GM12875 (cell line): ENCODE data around the gene ZNF407.

Experiments used
- H3K4me3 ChIP-seq: one replicate; pipeline ENCODE4 v1.5.1; 2011; ENCODE audit warnings: low read depth, low read length, control low read depth
- TF ChIP-seq, protein P1 (sequence below): IDR thresholded peaks from 2 replicates; pipeline ENCODE4 v1.5.1; 2011; ENCODE audit warnings: low read depth, mild to moderate bottlenecking, control low read depth, inconsistent platforms, low read length, moderate library complexity, borderline replicate concordance; ENCODE audit not compliant: insufficient read depth

Gene ZNF407

DNA sequence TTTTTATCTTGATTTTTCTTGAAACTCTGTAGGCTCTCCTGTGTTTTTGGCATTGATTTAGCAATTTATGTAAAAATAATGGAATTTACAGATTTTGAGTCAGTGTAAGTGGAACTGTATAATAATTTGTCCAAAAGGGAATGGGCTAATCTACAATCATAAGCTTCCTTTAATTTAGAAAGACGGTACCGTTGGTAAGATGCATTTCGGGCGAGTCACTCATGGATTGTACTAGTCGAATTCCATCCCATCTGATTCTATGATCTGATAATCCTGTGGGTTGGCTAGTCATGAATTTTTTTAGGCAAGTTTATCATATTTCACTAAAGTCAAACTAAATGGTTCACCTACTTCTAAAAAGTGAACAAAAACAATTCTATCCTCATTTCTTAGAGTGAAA is 133.4 kb downstream of the ZNF407 start:
- H3K4me3 ChIP-seq = no peak overlapping the region
- TF ChIP-seq, protein P1, sequence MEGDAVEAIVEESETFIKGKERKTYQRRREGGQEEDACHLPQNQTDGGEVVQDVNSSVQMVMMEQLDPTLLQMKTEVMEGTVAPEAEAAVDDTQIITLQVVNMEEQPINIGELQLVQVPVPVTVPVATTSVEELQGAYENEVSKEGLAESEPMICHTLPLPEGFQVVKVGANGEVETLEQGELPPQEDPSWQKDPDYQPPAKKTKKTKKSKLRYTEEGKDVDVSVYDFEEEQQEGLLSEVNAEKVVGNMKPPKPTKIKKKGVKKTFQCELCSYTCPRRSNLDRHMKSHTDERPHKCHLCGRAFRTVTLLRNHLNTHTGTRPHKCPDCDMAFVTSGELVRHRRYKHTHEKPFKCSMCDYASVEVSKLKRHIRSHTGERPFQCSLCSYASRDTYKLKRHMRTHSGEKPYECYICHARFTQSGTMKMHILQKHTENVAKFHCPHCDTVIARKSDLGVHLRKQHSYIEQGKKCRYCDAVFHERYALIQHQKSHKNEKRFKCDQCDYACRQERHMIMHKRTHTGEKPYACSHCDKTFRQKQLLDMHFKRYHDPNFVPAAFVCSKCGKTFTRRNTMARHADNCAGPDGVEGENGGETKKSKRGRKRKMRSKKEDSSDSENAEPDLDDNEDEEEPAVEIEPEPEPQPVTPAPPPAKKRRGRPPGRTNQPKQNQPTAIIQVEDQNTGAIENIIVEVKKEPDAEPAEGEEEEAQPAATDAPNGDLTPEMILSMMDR = no peak

DNA sequence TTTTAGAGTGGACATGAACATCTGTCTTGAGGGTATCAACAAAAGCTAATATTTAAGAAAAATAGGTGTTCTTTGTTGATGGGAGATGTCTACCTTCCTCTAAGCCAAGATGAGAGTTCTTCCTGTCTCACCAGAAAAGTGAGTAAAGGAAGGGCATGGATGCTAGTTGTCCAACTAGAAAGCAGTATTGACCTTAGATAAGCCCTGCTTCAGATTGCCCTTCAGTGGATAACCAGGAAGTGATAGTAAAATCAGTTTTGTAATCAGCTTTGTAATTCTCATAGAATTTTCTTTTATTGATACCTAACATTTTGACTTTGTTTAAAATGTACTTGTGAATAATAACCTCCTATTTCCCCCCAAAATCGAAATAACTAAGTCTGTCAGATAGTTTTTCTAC is 134.7 kb downstream of the ZNF407 start:
- no peak overlapping the region for H3K4me3 ChIP-seq
- TF ChIP-seq, protein P1 = no peak

DNA sequence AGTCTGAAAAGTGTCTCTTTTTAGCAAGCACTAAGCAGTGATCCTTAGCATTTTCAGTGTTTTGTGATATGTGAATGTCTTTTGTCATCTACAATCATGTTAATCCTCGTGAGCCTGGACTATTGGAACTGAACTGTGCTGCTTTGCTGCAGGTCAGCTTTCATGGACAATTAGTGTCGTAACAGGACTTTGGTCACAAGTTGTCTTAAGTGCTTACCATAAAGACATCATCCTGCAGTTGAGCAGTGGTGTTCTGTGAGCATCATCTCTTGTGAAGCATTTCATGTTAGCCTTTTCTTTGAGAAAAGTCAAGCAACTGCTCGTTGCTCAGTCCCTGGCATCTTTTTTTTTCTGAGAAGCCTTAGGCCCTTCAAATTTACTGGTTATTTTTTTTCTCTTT is 135.9 kb downstream of the ZNF407 start:
- TF ChIP-seq, protein P1 = no peak
- H3K4me3 ChIP-seq = no peak overlapping the region

DNA sequence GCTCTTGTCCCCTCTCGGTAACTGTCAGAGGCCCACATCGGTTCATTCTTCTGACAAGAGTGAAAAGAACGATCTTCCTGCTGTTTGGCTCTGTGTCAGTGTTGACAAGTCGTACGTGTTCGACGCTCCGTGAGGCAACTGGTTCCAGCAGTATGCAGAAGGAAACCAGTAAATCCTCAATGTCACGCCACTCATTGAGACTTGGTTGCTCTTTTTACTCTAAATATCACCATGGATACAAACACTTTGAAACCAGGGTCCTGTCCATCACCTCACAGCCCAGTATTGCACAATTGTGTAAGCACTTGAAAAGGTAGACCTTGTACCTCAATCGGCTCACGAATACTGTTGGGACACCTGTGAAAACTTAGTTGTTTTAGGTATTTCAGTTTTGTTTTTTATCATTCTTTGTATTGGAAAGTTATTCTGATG is 136.4 kb downstream of the ZNF407 start:
- no peak overlapping the region for H3K4me3 ChIP-seq
- TF ChIP-seq, protein P1 = no peak

DNA sequence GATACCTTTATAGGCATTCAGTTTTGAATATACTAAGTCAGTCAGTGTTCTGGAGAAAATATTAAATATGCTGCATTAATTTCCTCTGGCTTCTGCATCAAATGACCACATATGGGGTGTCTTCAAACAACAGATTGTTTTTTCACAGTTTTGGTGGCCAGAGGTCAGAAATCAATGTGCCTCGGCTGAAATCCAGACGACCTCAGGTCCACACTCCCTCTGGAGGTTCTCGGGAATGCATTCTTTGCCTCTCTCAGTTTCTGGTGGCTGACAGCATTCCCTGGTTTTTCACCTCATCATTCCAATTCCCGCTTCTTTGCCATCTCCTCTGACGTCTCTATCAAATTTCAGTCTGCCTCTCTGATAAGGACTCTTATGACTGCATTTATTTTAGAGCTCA is 142.3 kb downstream of the ZNF407 start:
- TF ChIP-seq, protein P1 = no peak

DNA sequence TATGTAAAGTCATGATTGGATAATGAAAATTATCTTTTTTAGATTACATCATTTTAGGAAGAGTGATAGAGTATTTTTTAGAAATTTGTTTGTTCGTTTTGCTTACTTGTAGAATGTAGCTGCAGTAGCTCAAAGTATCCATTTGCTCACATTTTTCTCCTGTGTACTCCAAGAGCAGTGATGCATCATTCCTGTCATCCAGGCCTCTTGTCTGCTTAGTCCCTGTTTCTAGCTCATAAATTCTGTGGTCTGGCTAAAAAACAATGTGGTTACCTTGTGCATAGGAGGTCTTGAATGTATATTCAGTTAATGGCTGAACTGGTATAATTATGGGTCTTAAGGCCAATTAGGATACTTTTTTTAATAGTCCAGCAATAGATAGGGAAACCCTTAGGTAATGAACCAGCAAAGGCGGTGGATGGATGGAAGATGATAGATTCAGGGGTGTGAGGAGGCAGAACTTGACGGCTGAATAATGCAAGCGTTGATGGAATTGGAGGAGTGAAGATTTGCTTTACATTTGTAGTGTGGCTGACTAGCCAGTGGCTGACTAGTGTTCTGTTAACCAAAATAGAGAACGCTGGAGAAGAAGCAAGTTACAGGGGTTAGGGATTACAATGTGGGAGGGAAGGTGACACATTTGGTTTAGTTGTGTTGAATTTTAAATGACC is 145.0 kb downstream of the ZNF407 start:
- no peak overlapping the region for H3K4me3 ChIP-seq
- TF ChIP-seq, protein P1 = no peak

More for the DNA sequence above, 142.3 kb downstream of the ZNF407 start:
- no peak overlapping the region for H3K4me3 ChIP-seq

DNA sequence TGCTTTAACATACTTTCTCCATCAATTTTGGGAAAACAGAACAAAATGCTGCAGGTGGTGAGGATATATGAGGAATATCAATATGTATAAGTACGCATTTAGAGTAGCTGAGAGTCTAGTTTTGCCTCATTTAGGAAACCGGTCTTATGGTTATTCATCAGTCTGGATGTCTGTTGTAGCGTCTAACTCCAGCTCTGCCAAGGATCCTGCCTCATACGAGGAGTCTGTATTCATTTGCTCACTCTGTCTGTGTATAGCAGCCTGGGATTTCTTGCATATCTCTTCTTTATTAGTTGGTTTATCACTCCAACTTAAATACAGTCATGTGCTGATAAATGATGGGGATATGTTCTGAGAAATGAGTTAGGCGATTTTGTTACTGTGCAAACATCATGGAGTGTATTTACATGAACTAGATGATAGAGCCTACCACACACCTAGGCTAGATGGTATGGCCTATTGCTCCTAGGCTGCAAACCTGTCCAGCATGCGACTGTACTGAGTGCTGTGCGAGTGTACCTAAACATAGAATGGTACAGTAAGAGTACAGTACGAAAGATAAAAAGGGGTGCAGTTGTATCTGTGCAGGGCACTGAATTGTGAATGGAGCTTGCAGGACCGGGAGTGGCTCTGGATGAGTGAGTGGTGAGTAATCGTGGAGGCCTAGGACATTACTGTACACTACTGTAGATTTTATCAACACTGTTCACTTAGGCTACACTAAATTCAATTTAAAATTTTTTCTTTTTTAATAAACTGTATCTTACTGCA is 148.1 kb downstream of the ZNF407 start:
- TF ChIP-seq, protein P1 = no peak
- no peak overlapping the region for H3K4me3 ChIP-seq
